DOHH2 (cell line): ENCODE data around the gene WRAP73.

Experiments used
- H3F3A ChIP-seq: fragments of 200-600 bp; sonication (generic), shearing (Covaris generic); 2 replicates; pipeline ENCODE4 v1.6.0; 2016; ENCODE audit warnings: antibody characterized with exemption, mild to moderate bottlenecking; ENCODE audit not compliant: control insufficient read depth, insufficient read depth
- H3K27ac ChIP-seq: fragments of 200-600 bp; sonication (generic); 2 replicates; pipeline ENCODE4 v1.5.1; 2014; ENCODE audit warnings: low read depth, mild to moderate bottlenecking, low read length, moderate library complexity
- H3K27me3 ChIP-seq: fragments of 200-600 bp; sonication (generic); 2 replicates; pipeline ENCODE4 v1.6.1; 2014; ENCODE audit warnings: mild to moderate bottlenecking, low read length, mixed read lengths; ENCODE audit not compliant: control insufficient read depth
- H3K36me3 ChIP-seq: fragments of 200-600 bp; sonication (generic); 2 replicates; pipeline ENCODE4 v1.6.1; 2014; ENCODE audit warnings: mild to moderate bottlenecking, low read length, moderate library complexity, mixed read lengths; ENCODE audit not compliant: control insufficient read depth
- H3K4me1 ChIP-seq: fragments of 200-600 bp; sonication (generic); 2 replicates; pipeline ENCODE4 v1.6.1; 2014; ENCODE audit warnings: mild to moderate bottlenecking, low read length, mixed read lengths; ENCODE audit not compliant: control insufficient read depth
- H3K4me2 ChIP-seq: fragments of 200-600 bp; sonication (generic); 2 replicates; pipeline ENCODE4 v1.6.0; 2014; ENCODE audit warnings: mild to moderate bottlenecking, low read length, moderate library complexity
- H3K4me3 ChIP-seq: fragments of 200-600 bp; sonication (generic); 2 replicates; pipeline ENCODE4 v1.5.1; 2014; ENCODE audit warnings: mild to moderate bottlenecking, low read length, mixed read lengths
- H3K79me2 ChIP-seq: fragments of 200-600 bp; sonication (generic); 2 replicates; pipeline ENCODE4 v1.6.1; 2014; ENCODE audit warnings: mild to moderate bottlenecking, low read length, mixed read lengths; ENCODE audit not compliant: control insufficient read depth
- H3K9me2 ChIP-seq: fragments of 200-600 bp; sonication (generic); replicated peaks from 2 replicates; pipeline ENCODE4 v1.6.1; 2014; ENCODE audit warnings: mild to moderate bottlenecking, low read length, mixed read lengths; ENCODE audit not compliant: control insufficient read depth
- H3K9me3 ChIP-seq: fragments of 200-600 bp; sonication (generic); 2 replicates; pipeline ENCODE4 v1.6.1; 2014; ENCODE audit warnings: antibody characterized with exemption, low read length, mixed read lengths; ENCODE audit not compliant: control insufficient read depth, insufficient read depth
- H4K20me1 ChIP-seq: fragments of 200-600 bp; sonication (generic); 2 replicates; pipeline ENCODE4 v1.6.0; 2014; ENCODE audit warnings: low read depth, mild to moderate bottlenecking, antibody characterized with exemption, low read length, moderate library complexity; ENCODE audit not compliant: control insufficient read depth, insufficient read depth
- CTCF ChIP-seq: fragments of 200-600 bp; sonication (generic); IDR thresholded peaks from one replicate; pipeline ENCODE4 v1.5.1; 2014; ENCODE audit warnings: antibody characterized with exemption, mild to moderate bottlenecking, low read depth, low read length; ENCODE audit not compliant: poor library complexity, severe bottlenecking
- EZH2phosphoT487 ChIP-seq: fragments of 200-600 bp; sonication (generic); IDR thresholded peaks from 2 replicates; pipeline ENCODE4 v1.6.1; 2017; ENCODE audit warnings: borderline replicate concordance, mild to moderate bottlenecking, antibody characterized with exemption, low read length, moderate library complexity, mixed read lengths

WRAP73 gene

GRCh38 chr1:3645666-3646355, 4.1 kb downstream of the WRAP73 start:
- H3K79me2 ChIP-seq, result peaks cover 12% of the 10 kb centered on the region

DNA sequence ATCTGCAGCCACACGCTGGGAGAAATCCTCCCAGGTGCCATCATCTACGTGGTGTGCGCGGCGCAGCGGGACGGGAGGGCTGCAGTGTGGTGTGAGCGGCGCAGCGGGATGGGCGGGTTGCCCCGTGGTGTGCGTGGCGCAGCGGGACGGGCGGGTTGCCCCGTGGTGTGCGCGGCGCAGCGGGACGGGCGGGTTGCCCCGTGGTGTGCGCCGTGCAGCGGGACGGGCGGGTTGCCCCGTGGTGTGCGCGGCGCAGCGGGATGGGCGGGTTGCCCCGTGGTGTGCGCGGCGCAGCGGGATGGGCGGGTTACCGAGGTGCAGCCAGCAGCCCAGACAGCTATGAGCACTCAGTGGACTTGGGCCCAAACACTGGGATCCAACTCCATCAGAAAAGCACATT, 4.7 kb downstream of the WRAP73 start:
- Histone ChIP-seq H3K4me1 (peaks cover 13% of the 10 kb centered on the region), H3K27ac (no peak overlapping the region), H3F3A (peaks cover 7% of the 10 kb centered on the region; the same call in 1 of the 2 replicates), H3K9me2 (no peaks in the 10 kb centered on the region), H3K4me2 (no peak overlapping the region), H3K4me3 (no peak overlapping the region), H4K20me1 (no peaks in the 10 kb centered on the region), H3K79me2 (peaks cover 12% of the 10 kb centered on the region), H3K27me3 (no peaks in the 10 kb centered on the region), H3K9me3 (no peaks in the 10 kb centered on the region), H3K36me3 (peaks cover 43% of the 10 kb centered on the region)
- TF ChIP-seq CTCF, result no peak
- TF ChIP-seq EZH2phosphoT487, result no peak

More at GRCh38 chr1:3645666-3646355, 4.1 kb downstream of the WRAP73 start:
- Histone ChIP-seq H3K27ac (no peak overlapping the region), H3K4me2 (no peak overlapping the region), H3K9me2 (no peaks in the 10 kb centered on the region), H4K20me1 (no peaks in the 10 kb centered on the region), H3K4me1 (peaks cover 13% of the 10 kb centered on the region), H3K9me3 (no peaks in the 10 kb centered on the region), H3K4me3 (no peak overlapping the region), H3K27me3 (no peaks in the 10 kb centered on the region), H3F3A (peaks cover 7% of the 10 kb centered on the region; the same call in 1 of the 2 replicates), H3K36me3 (peaks cover 43% of the 10 kb centered on the region)
- TF ChIP-seq CTCF (no peak), EZH2phosphoT487 (no peak)

GRCh38 chr1:3644273-3644672, 5.6 kb downstream of the WRAP73 start:
- no peaks in the 10 kb centered on the region for H4K20me1 ChIP-seq
- H3K4me1 ChIP-seq, result peaks cover 11% of the 10 kb centered on the region
- peaks cover 46% of the 10 kb centered on the region for H3K36me3 ChIP-seq
- H3K27ac ChIP-seq, result no peak overlapping the region
- no peak for TF ChIP-seq EZH2phosphoT487
- TF ChIP-seq CTCF, result no peak
- H3K79me2 ChIP-seq, result peaks cover 7% of the 10 kb centered on the region
- no peaks in the 10 kb centered on the region for H3K9me2 ChIP-seq
- no peaks in the 10 kb centered on the region for H3K9me3 ChIP-seq
- no peak overlapping the region for H3K4me2 ChIP-seq
- H3F3A ChIP-seq, result peaks cover 7% of the 10 kb centered on the region; the same call in 1 of the 2 replicates
- H3K4me3 ChIP-seq, result no peak overlapping the region
- H3K27me3 ChIP-seq, result no peaks in the 10 kb centered on the region
